ENCODE data around the gene VEGFB.
A peak's percentile ranks its signal among the peaks of the same experiment; 100 is the strongest.

- TF ChIP-seq CTCF (IDR thresholded peaks at IDR 0.05 in 4 of 5, conservative IDR thresholded peaks at IDR 0.05 in 1 of 5) (peak in 1 of 5 experiments; percentile 10), POLR2A (IDR thresholded peaks at IDR 0.05) (peak in 1 of 2 donors; percentile 19)
Measured at GRCh38 chr11:64185693-64186491, 48.5 kb upstream of the VEGFB start, which contains the start of gene STIP1.

Measured in gastrocnemius medialis (tissue), 4 donors.